Endothelial cell of umbilical vein (primary cell): Measurements from ENCODE around the gene KCNJ16. TPM values are rescaled to one million over a fixed set of nuclear protein-coding genes. Genes with fewer than 3 reads are reported as not detected.

Source experiments
- BruUV-seq: library from RNA; stranded (reverse); fragments of 400-500 nt; replicated peaks from 2 replicates; lab custom pipeline; 2021; lab: Mats Ljungman, UMichigan
- CTCF ChIA-PET: fragments of 300-600, 350-600 bp; sonication (Branson Sonifier 250); formaldehyde crosslinking; loops from one replicate; lab custom pipeline; 2021; ENCODE audit warnings: antibody characterized with exemption, inconsistent platforms; lab: Charles Lee
- POLR2A ChIA-PET: fragments of 300-600, 350-600 bp; sonication (Branson Sonifier 250); formaldehyde crosslinking; loops from one replicate; lab custom pipeline; 2021; ENCODE audit warnings: antibody characterized with exemption, inconsistent platforms; lab: Charles Lee
- DNase-seq: peaks from one replicate; pipeline ENCODE4 v3.0.0-alpha.2; 2011; ENCODE audit warnings: low read depth, low spot score
- FAIRE-seq: peaks from 2 replicates; lab custom pipeline; 2011; peaks lifted over from hg19 to GRCh38; lab: Jason Lieb, UNC
- H2AFZ ChIP-seq: 2 replicates; pipeline ENCODE4 v1.6.0; 2012; ENCODE audit warnings: low read depth, low read length, control low read depth, inconsistent platforms
- H3K27ac ChIP-seq: 2 replicates; pipeline ENCODE4 v1.5.1; 2011; ENCODE audit warnings: low read depth, mild to moderate bottlenecking, control low read depth, low read length, moderate library complexity; ENCODE audit not compliant: insufficient read depth
- H3K27me3 ChIP-seq, 2 experiments: 2 replicates each; pipeline versions ENCODE4 v1.6.0 to v1.6.1; 2011; ENCODE audit warnings: low read length in 2 of 2, mixed read lengths in 1 of 2; ENCODE audit not compliant: control insufficient read depth in 2 of 2, insufficient read depth in 2 of 2
- H3K36me3 ChIP-seq, 2 experiments: 2 replicates in 1 of 2; 3 replicates in 1 of 2; pipeline ENCODE4 v1.5.1; 2011; ENCODE audit warnings: low read length in 2 of 2, mild to moderate bottlenecking in 1 of 2, moderate library complexity in 1 of 2; ENCODE audit not compliant: control insufficient read depth in 2 of 2, insufficient read depth in 2 of 2; ENCODE audit errors: extremely low read depth in 1 of 2
- H3K4me1 ChIP-seq: 3 replicates; pipeline ENCODE4 v1.5.1; 2011; ENCODE audit warnings: mild to moderate bottlenecking, low read length; ENCODE audit not compliant: control insufficient read depth, insufficient read depth; ENCODE audit errors: extremely low read depth
- H3K4me2 ChIP-seq: 2 replicates; pipeline ENCODE4 v1.6.1; 2011; ENCODE audit warnings: low read length, control low read depth, mixed read lengths; ENCODE audit not compliant: insufficient read depth
- H3K4me3 ChIP-seq, 3 experiments: fragments of 200-600 bp in 1 of 3; sonication (generic), shearing (Covaris generic) in 1 of 3; replicated peaks in 1 of 3; 2 replicates each; pipeline ENCODE4 v1.5.1; 2011 to 2016; ENCODE audit warnings: control low read depth in 3 of 3, low read length in 3 of 3, mild to moderate bottlenecking in 2 of 3, inconsistent platforms in 1 of 3, low read depth in 1 of 3, moderate library complexity in 1 of 3; ENCODE audit not compliant: insufficient read depth in 1 of 3
- H3K79me2 ChIP-seq: 2 replicates; pipeline ENCODE4 v1.6.0; 2012; ENCODE audit warnings: low read length, inconsistent platforms; ENCODE audit not compliant: control insufficient read depth, insufficient read depth
- H3K9ac ChIP-seq: replicated peaks from 2 replicates; pipeline ENCODE3; 2011; ENCODE audit warnings: low read length, control low read depth; ENCODE audit not compliant: insufficient read depth; ENCODE audit errors: extremely low read depth
- H3K9me1 ChIP-seq: replicated peaks from 3 replicates; pipeline ENCODE4 v1.6.0; 2011; ENCODE audit warnings: mild to moderate bottlenecking, low read length; ENCODE audit not compliant: control insufficient read depth, insufficient read depth; ENCODE audit errors: extremely low read depth
- H3K9me3 ChIP-seq: replicated peaks from 2 replicates; pipeline ENCODE4 v1.5.1; 2012; ENCODE audit warnings: low read length, inconsistent platforms; ENCODE audit not compliant: control insufficient read depth, insufficient read depth
- H4K20me1 ChIP-seq: replicated peaks from 2 replicates; pipeline ENCODE3; 2011; ENCODE audit warnings: mild to moderate bottlenecking, low read length; ENCODE audit not compliant: control insufficient read depth, insufficient read depth; ENCODE audit errors: extremely low read depth
- CTCF ChIP-seq, 2 donors: IDR thresholded peaks; 1 replicate in 1 of 2; 2 replicates in 1 of 2; pipeline ENCODE4 v1.5.1; 2011; ENCODE audit warnings: low read length in 2 of 2, mild to moderate bottlenecking in 2 of 2, moderate library complexity in 2 of 2, control low read depth in 1 of 2, inconsistent platforms in 1 of 2, low read depth in 1 of 2; ENCODE audit not compliant: insufficient read depth in 1 of 2; ENCODE audit errors: extremely low read depth in 1 of 2
- FOS ChIP-seq: IDR thresholded peaks from 2 replicates; pipeline ENCODE4 v1.6.1; 2011; ENCODE audit warnings: mild to moderate bottlenecking, low read length, moderate library complexity, borderline replicate concordance; ENCODE audit not compliant: insufficient read depth
- GATA2 ChIP-seq: IDR thresholded peaks from 2 replicates; pipeline ENCODE4 v1.7.0; 2011; ENCODE audit warnings: low read depth, mild to moderate bottlenecking, moderate library complexity, mixed read lengths, low read length; ENCODE audit not compliant: insufficient read length, insufficient read depth
- JUN ChIP-seq: IDR thresholded peaks from 2 replicates; pipeline ENCODE4 v1.6.1; 2011; ENCODE audit warnings: borderline replicate concordance, low read depth; ENCODE audit not compliant: insufficient read length, insufficient read depth
- MAX ChIP-seq: IDR thresholded peaks from 2 replicates; pipeline ENCODE4 v1.6.1; 2011; ENCODE audit not compliant: insufficient read depth, insufficient read length
- MYC ChIP-seq: IDR thresholded peaks from one replicate; pipeline ENCODE4 v1.6.1; 2011; ENCODE audit warnings: mild to moderate bottlenecking, low read depth, low read length
- dilution Hi-C: fragments of 300-500 bp; cut with MboI; formaldehyde crosslinking; loops from one replicate; pipeline ENCODE4 v1.15.0; 2019; ENCODE audit warnings: low sequenced_read_pairs; ENCODE audit not compliant: extremely low pct_ligation_motif_present
- intact Hi-C: fragments of 100-400 bp; cut with micrococcal nuclease; formaldehyde crosslinking; loops from one replicate; pipeline ENCODE4 v1.10.0; 2022
- polyA plus RNA-seq, 4 experiments: library from polyadenylated mRNA; depleted of rRNA in 3 of 4; stranded (reverse) in 3 of 4; unstranded in 1 of 4; fragments of >200 nt; gene quantifications; 2 replicates each; pipeline versions ENCODE4 v1.2.1 to v1.2.3, GENCODE V29; 2011 to 2012; ENCODE audit warnings: missing spikeins in 1 of 4
- total RNA-seq: library from RNA; stranded (reverse); gene quantifications from 2 replicates; pipeline ENCODE4 v1.2.3, GENCODE V29; 2021

The KCNJ16 gene
- total and polyA plus RNA-seq, 2 donors (not counting 3 experiments of a cell fraction or from before 2014, with no cell fraction given) = 0.07 TPM; not detected in 1

GRCh38 chr17:70091005-70091568 lies 16.1 kb downstream of the KCNJ16 start:
- CTCF ChIA-PET = interaction anchor here (1.1 kb wide), 1 partner anchor 10 kb away, joined by 4 read pairs; no protein-coding TSS in a partner anchor
- TF ChIP-seq FOS = peak; percentile 16
- TF ChIP-seq GATA2 = peak; percentile 45
- TF ChIP-seq CTCF (IDR thresholded peaks at IDR 0.05; ENCODE audit: extremely low read depth in 1 of 2, insufficient read depth in 1 of 2, low read depth in 1 of 2, low read length in 2 of 2) = no peak
- intact Hi-C loops = no loop called here

GRCh38 chr17:70091696-70092095 lies 16.7 kb downstream of the KCNJ16 start:
- peak; percentile 39 for DNase-seq
- H3K9me1 ChIP-seq = no peaks in the 10 kb centered on the region
- H3K9ac ChIP-seq = no peak overlapping the region
- no peaks in the 10 kb centered on the region for H3K79me2 ChIP-seq
- ChIA-PET CTCF (no interaction called here), POLR2A (no interaction called here)
- intact Hi-C loops (no loop called here), dilution Hi-C loops (no loop called here)
- no peaks in the 10 kb centered on the region for H3K27me3 ChIP-seq
- H3K4me2 ChIP-seq = no peak overlapping the region
- no peak overlapping the region for H2AFZ ChIP-seq
- peaks cover 9% of the 10 kb centered on the region for H3K4me1 ChIP-seq
- BruUV-seq = no TSS peak
- TF ChIP-seq JUN (no peak), CTCF (IDR thresholded peaks at IDR 0.05; ENCODE audit: extremely low read depth in 1 of 2, insufficient read depth in 1 of 2, low read depth in 1 of 2, low read length in 2 of 2) (no peak), MYC (no peak), MAX (no peak)
- no peak overlapping the region for H3K4me3 ChIP-seq
- H3K36me3 ChIP-seq = no peaks in the 10 kb centered on the region
- H4K20me1 ChIP-seq = no peaks in the 10 kb centered on the region
- H3K9me3 ChIP-seq = no peaks in the 10 kb centered on the region
- H3K27ac ChIP-seq = no peak overlapping the region
- no peak for FAIRE-seq

More at GRCh38 chr17:70091005-70091568, 16.1 kb downstream of the KCNJ16 start:
- no peaks in the 10 kb centered on the region for H3K9me1 ChIP-seq
- peak overlapping the region; percentile 22 for H2AFZ ChIP-seq
- H3K9me3 ChIP-seq = no peaks in the 10 kb centered on the region
- peaks cover 9% of the 10 kb centered on the region for H3K4me1 ChIP-seq
- H3K27ac ChIP-seq = no peak overlapping the region
- peak; percentile 27 for DNase-seq
- H4K20me1 ChIP-seq = no peaks in the 10 kb centered on the region
- H3K4me3 ChIP-seq = no peak overlapping the region
- dilution Hi-C loops = no loop called here
- POLR2A ChIA-PET = no interaction called here
- H3K27me3 ChIP-seq = no peaks in the 10 kb centered on the region
- peak overlapping the region; percentile 12 for H3K4me2 ChIP-seq
- H3K79me2 ChIP-seq = no peaks in the 10 kb centered on the region
- no peak overlapping the region for H3K9ac ChIP-seq
- no peaks in the 10 kb centered on the region for H3K36me3 ChIP-seq
- no TSS peak for BruUV-seq
- FAIRE-seq = no peak
